HG03354 (cell line): ENCODE measurements around the gene MBP.
A peak's percentile ranks its signal among the peaks of the same experiment; 100 is the strongest.
"Not testable (repeated sequence)": the region's sequence is repeated elsewhere in the genome, so short reads cannot be mapped to it uniquely, and the experiment has no call there.

Source experiments
- ATAC-seq: cut with Tn5 transposase; IDR thresholded peaks from one replicate; pipeline ENCODE4 v1.9.1; 2021; ENCODE audit warnings: mild to moderate bottlenecking; ENCODE audit not compliant: unreplicated experiment, poor library complexity, severe bottlenecking

The MBP gene

DNA sequence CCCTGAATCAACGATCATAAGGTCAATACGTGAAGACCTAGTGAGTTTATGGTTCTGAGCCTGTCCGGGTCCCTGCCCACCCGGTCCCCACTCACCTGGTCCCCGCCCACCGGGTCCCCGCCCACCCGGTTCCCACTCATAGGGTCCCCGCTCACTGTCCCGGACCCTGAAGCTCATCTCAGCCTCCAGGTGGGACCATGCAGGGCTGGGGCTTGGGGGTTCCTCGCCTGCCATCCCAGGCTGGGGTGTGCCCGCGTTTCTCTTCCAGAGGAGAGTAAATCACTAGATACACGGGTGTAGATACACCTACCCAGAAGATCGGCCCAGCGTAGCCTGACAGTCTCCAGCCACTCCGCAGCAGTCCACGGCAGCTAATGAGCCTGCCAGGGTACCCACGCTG, 131.5 kb downstream of the MBP start:
- no peak for ATAC-seq

DNA sequence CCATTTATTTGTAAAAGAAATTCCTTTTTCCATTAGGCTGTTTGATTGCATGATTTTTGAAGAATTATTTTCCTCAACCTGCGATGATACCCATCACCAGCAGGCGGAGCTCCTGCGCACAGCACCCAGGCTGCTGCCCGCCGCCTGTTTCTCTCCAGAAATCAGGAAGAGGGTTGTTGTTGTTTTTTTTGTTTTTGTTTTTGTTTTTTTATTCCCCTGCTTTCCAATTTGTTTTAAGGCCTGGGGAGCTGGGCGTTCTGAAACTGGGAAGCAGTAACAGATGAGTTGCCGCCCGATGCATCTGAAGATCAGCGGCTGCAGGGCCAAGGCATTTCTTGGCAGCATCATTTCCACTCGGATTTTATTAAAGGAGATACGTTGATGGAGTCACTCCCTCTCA, 132.1 kb downstream of the MBP start:
- peak; percentile 59 for ATAC-seq

GRCh38 chr18:76999077-76999476, 133.5 kb downstream of the MBP start:
- ATAC-seq = no peak

DNA sequence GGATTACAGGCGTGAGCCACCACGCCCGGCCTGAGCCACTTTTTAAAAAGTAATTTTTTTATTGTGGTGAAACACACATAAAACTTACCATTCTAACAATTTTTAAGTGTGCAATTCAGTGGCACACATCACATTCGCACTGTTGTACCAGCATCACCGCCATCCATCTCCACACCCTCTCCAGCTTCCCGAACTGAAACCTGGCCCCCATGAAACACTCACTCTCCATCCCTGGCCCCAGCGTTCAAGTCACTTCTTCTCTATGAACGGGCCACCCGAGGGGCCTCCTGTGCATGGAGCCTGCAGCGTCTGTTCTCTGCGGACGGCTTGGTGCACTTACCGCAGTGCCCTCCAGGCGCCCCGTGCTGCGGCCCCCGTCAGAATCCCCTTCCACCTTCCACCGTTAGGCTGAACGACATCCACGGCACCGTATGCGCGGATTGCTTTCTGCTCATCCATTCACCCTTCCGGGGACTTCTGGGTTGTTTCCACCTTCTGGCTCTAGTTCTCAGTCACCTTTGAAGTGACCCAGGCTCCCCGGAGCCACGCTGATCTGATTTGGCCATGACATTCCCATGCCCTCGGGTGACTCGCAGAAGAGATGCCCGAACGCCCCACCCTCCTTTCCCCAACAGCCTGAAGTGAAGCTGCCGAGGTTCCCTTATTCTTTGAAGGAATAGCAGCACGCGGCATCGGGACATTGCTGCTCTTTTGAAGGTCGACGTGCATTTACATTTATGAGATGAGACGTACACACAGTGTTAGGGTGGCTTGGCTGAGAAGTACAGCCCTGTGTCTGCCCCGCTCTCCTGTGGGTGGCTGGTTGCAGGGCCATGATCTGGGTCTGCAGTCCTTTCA, 134.4 kb downstream of the MBP start:
- ATAC-seq = no peak

DNA sequence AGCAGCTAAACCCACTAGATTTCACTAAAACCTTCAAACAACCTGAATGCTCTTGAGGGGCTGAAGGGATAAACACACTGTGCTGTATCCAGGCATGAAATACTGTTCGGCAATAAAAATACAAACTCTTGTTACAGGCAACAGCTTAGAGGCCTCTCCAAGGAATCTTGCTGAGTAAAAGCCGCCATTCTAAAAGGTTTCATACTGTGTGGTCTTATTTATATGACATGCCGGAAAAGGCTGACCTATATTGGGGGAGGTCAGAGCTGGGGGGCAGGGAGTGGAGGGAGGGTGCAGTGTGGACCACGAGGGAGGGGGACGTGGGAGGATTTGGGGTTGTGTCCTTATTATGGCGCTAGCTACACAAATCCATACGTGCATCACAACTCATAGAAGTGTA, 136.2 kb downstream of the MBP start:
- no peak for ATAC-seq

- ATAC-seq = no peak
Observed at GRCh38 chr18:76995896-76996295, 136.7 kb downstream of the MBP start.

DNA sequence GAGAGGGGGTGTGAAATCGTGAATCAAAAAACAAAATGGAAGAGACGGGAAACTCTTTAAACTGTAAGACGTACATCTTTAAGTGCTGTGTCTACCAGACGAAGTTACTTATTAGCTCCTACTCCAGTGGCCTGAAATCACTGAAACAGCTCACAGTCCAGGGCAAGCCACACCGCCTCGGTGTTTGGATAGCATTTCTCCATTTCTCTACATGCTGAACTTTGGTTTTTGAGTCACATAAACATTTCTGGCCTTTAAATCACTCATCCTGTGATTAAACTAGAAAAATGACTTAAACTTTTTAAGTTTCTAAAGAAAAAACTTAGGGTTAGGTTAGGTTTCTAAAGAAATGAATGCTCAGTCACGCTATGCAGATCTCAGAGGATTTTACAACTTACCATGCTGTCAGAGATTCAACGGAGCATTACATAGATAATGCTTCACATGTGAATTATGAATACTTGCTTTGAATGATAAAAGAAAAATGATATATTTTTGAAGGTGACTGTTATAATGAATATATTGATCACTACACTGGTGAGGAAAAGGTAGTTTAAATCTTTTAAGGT, 138.4 kb downstream of the MBP start:
- no peak for ATAC-seq

GRCh38 chr18:76993573-76993972, 139.0 kb downstream of the MBP start:
- ATAC-seq = no peak

DNA sequence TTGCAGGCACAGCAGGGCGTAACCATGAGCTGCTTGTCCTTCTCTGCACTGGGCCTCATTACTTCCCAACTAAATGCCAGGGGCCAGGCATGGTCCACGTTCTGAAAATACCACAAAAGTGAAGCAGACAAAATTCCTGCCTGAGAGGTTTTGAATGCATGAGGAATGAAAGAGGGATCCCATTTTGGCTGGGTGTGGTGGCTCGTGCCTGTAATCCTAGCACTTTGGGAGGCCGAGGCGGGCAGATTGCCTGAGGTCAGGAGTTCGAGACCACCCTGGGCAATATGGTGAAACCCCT, 139.5 kb downstream of the MBP start:
- no peak for ATAC-seq

GRCh38 chr18:76992226-76993084, 140.1 kb downstream of the MBP start:
- ATAC-seq = no peak

DNA sequence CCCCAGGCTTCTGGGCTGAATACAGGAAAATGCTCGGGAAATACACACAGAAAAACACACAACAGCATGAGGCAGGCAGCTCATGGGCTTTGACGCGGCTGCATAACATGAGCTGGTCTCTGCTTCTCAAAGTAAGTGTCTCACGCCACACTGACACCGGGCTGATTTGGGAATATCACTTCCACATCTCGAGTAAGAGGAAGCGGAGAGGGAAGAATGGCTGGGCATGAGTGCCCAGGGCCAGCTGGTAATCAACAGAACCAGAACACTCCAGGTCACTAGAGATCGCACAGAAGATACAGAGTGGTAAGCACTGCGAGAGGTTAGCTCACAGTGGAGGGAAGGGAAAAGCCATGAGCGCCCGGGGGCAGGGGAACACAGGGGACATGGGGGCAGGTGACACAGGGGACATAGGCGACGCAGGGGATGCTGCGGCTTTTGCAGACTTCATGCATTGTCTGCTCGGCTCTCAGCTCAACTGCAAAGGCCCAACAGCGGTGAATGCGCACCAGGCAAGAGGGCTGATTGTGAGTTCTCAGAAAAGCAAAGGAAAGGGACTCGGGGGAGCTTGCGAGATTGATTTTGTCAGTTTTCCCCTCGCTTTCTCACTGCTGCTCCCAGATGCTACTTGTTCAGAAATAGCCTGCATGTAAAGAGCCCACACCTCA, 141.4 kb downstream of the MBP start:
- ATAC-seq = no peak

- not testable (repeated sequence) for ATAC-seq
Observed at GRCh38 chr18:76990343-76991020, 142.1 kb downstream of the MBP start.

DNA sequence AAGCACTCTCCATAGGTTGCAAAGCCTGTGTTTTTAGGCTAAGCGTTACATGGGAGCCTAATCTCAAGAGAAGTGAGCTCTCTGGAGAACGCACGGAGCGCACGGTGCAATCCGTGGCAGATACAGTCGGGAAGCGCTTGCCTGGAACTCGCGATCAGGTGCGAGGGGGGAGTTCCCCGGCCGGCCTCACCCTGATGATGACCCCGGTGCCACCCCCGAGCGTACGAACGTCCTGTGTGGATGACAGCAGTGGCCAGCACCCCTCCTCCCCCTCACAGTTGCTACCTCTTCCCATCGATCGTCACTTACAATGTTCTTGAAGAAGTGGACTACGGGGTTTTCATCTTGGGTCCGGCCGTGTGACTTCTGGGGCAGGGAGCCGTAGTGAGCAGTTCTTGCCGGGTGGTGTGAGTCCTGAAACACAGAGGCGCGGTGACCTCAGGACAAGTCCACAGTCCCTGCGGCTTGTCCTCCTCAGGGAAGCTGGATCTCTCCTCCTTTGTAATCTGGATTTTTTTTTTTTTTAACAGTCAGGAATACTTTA, 142.9 kb downstream of the MBP start:
- no peak for ATAC-seq

- no peak for ATAC-seq
Observed at GRCh38 chr18:76988827-76989646, 143.5 kb downstream of the MBP start.

- no peak for ATAC-seq
Observed at GRCh38 chr18:76988031-76988826, 144.4 kb downstream of the MBP start.

DNA sequence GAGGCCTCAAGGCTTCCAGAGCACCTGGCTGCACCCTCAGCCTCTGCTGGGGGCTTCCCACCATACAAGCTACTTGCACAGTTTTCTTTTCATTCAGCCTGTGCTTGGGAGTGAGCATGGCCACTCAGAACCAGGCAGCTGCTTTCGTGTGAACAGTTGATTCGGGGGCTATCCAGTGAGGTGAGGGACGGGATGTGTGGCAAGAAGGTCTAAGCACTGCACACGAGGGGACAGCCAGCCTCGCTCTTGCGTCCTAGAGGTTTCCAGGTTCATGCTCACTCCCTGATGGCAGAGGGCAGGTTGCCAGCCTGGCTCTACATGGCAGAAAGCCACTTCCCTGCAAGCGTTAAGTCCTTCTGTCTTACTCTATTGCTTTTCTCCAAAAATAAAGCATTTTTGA, 146.2 kb downstream of the MBP start:
- ATAC-seq = no peak

- ATAC-seq = no peak
Observed at GRCh38 chr18:76985951-76986236, 146.7 kb downstream of the MBP start.
